Fibroblast of lung (primary cell): Measurements from ENCODE around the gene MYOT.

ENCODE experiments used
- EZH2 ChIP-seq: IDR thresholded peaks from 2 replicates; pipeline ENCODE4 v1.5.1; 2012; ENCODE audit warnings: low read length, control low read depth, mild to moderate bottlenecking; ENCODE audit errors: missing control alignments
- TF ChIP-seq, protein P1 (sequence below), 2 donors: IDR thresholded peaks in 1 of 2; conservative IDR thresholded peaks in 1 of 2; 1 replicate in 1 of 2; 2 replicates in 1 of 2; pipeline ENCODE4 v1.5.1; 2011 to 2012; ENCODE audit warnings: low read length in 2 of 2, control low read depth in 1 of 2, inconsistent platforms in 1 of 2, low read depth in 1 of 2, mild to moderate bottlenecking in 1 of 2

DNA sequence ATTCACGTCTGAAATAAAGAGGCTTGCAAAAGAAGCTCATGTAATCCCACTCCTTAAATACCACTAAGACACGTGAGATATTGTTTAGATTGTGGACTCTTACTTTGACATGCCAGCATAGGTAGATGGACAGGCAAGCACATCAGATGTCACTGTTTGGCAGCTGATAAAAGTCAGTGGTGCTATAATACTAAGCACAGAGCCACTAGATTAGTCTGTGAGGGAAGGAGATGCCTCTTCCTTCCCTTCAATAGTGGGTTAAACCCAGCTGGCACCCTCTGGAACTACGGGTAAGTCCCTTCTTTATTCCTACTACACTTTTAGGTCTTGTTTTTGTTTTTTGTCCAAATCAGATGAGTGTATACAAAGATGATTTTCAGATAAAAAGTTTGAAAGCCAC lies at the start of gene MYOT:
- TF ChIP-seq, protein P1, sequence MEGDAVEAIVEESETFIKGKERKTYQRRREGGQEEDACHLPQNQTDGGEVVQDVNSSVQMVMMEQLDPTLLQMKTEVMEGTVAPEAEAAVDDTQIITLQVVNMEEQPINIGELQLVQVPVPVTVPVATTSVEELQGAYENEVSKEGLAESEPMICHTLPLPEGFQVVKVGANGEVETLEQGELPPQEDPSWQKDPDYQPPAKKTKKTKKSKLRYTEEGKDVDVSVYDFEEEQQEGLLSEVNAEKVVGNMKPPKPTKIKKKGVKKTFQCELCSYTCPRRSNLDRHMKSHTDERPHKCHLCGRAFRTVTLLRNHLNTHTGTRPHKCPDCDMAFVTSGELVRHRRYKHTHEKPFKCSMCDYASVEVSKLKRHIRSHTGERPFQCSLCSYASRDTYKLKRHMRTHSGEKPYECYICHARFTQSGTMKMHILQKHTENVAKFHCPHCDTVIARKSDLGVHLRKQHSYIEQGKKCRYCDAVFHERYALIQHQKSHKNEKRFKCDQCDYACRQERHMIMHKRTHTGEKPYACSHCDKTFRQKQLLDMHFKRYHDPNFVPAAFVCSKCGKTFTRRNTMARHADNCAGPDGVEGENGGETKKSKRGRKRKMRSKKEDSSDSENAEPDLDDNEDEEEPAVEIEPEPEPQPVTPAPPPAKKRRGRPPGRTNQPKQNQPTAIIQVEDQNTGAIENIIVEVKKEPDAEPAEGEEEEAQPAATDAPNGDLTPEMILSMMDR (conservative IDR thresholded peaks at IDR 0.05 in 1 of 2, IDR thresholded peaks at IDR 0.05 in 1 of 2; ENCODE audit: low read depth in 1 of 2, low read length in 2 of 2), result no peak
- TF ChIP-seq EZH2, result no peak
